ENCODE measurements around the gene C11orf52. TPM values are rescaled to one million over a fixed set of nuclear protein-coding genes. Genes with fewer than 3 reads are reported as not detected.

The C11orf52 gene
- total and polyA plus RNA-seq, 2 of the 13 experiments (the other 11 are each of a cell fraction or from before 2014, with no cell fraction given) = 7.4 to 11.0 TPM

- TF ChIP-seq KIAA2018 (CRISPR knock-in tag; IDR thresholded peaks at IDR 0.05; ENCODE audit: borderline replicate concordance) (no peak), TAF1 (CRISPR knock-in tag; IDR thresholded peaks at IDR 0.05) (no peak), KDM6A (CRISPR knock-in tag; IDR thresholded peaks at IDR 0.05; ENCODE audit: low read depth) (peak; percentile 57; the same call in 1 of the 2 replicates), CREM (IDR thresholded peaks at IDR 0.05) (no peak), CREM (CRISPR knock-in tag; IDR thresholded peaks at IDR 0.05) (no peak), SALL1 (CRISPR knock-in tag; IDR thresholded peaks at IDR 0.05) (no peak), MAFG (CRISPR knock-in tag; IDR thresholded peaks at IDR 0.05) (no peak), IRF9 (CRISPR knock-in tag; IDR thresholded peaks at IDR 0.05; ENCODE audit: borderline replicate concordance) (no peak), PAXIP1 (CRISPR knock-in tag; conservative IDR thresholded peaks at IDR 0.05) (peak; percentile 47), ZNF644 (CRISPR knock-in tag; IDR thresholded peaks at IDR 0.05; ENCODE audit: low read depth) (no peak), USF2 (IDR thresholded peaks at IDR 0.05; ENCODE audit: low read depth, low read length) (no peak), USF2 (CRISPR knock-in tag; IDR thresholded peaks at IDR 0.05; ENCODE audit: borderline replicate concordance) (no peak), SMYD3 (CRISPR knock-in tag; IDR thresholded peaks at IDR 0.05) (no peak), ATF7-NPFF (CRISPR knock-in tag; IDR thresholded peaks at IDR 0.05; ENCODE audit: low read depth) (no peak), ZNF549 (CRISPR knock-in tag; IDR thresholded peaks at IDR 0.05) (no peak), ZNF83 (CRISPR knock-in tag; IDR thresholded peaks at IDR 0.05; ENCODE audit: borderline replicate concordance) (no peak), KDM1A (CRISPR knock-in tag; IDR thresholded peaks at IDR 0.05) (no peak)
Measured at GRCh38 chr11:111917788-111918187, 925 bp upstream of the C11orf52 start (continued).
